Lower leg skin (tissue), 3 donors: ENCODE data around the gene MTA1.

Experiments
- POLR2A ChIP-seq, 2 donors: fragments of 450-650 bp; IDR thresholded peaks; one replicate each; pipeline ENCODE4 v1.6.1; 2016 to 2017; ENCODE audit warnings: antibody characterized with exemption in 2 of 2, mild to moderate bottlenecking in 1 of 2, moderate library complexity in 1 of 2
- TF ChIP-seq, protein P1 (sequence below), 3 donors: fragments of 450-650 bp; IDR thresholded peaks; one replicate each; pipeline ENCODE4 v1.5.1; 2016; ENCODE audit warnings: antibody characterized with exemption in 3 of 3, mild to moderate bottlenecking in 3 of 3, moderate library complexity in 2 of 3

DNA sequence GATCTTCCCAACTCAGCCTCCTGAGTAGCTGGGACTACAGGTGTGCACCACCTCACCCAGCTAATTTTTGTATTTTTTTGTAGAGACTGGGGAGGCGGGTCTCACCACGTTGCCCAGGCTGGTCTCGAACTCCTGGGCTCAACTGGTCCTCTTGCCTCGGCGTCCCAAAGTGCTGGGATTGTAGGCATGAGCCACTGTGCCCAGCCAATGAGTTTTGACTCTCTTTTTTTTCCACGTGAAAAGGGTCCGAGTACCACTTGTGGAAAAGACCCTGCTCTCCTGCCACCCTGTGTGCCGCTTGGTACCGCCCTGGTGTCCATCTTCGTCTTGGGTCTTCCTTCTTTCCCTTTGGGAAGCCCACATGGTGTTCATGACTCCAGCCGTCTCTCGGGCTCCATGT lies 89.0 kb downstream of the MTA1 start:
- TF ChIP-seq, protein P1, sequence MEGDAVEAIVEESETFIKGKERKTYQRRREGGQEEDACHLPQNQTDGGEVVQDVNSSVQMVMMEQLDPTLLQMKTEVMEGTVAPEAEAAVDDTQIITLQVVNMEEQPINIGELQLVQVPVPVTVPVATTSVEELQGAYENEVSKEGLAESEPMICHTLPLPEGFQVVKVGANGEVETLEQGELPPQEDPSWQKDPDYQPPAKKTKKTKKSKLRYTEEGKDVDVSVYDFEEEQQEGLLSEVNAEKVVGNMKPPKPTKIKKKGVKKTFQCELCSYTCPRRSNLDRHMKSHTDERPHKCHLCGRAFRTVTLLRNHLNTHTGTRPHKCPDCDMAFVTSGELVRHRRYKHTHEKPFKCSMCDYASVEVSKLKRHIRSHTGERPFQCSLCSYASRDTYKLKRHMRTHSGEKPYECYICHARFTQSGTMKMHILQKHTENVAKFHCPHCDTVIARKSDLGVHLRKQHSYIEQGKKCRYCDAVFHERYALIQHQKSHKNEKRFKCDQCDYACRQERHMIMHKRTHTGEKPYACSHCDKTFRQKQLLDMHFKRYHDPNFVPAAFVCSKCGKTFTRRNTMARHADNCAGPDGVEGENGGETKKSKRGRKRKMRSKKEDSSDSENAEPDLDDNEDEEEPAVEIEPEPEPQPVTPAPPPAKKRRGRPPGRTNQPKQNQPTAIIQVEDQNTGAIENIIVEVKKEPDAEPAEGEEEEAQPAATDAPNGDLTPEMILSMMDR (IDR thresholded peaks at IDR 0.05): no peak
- TF ChIP-seq POLR2A (IDR thresholded peaks at IDR 0.05): no peak
